Liver (tissue), 9 donors: Measurements from ENCODE around the gene KCNN3. TPM values are rescaled to one million over a fixed set of nuclear protein-coding genes. Genes with fewer than 3 reads are reported as not detected.
A peak's percentile ranks its signal among the peaks of the same experiment; 100 is the strongest.

ENCODE experiments used
- DNase-seq: peaks from one replicate; pipeline ENCODE4 v3.0.0-alpha.2; 2017; ENCODE audit warnings: low spot score
- H3K27ac ChIP-seq, 2 donors: one replicate each; pipeline ENCODE4 v1.7.0; 2013; ENCODE audit warnings: inconsistent platforms in 2 of 2, low read length in 2 of 2, control low read depth in 1 of 2, low read depth in 1 of 2, mild to moderate bottlenecking in 1 of 2
- H3K27me3 ChIP-seq, 4 donors: one replicate each; pipeline versions ENCODE4 v1.6.1 to v1.7.0; 2013; ENCODE audit warnings: low read length in 3 of 4, inconsistent platforms in 1 of 4, mild to moderate bottlenecking in 1 of 4, moderate library complexity in 1 of 4; ENCODE audit not compliant: control insufficient read depth in 4 of 4, insufficient read depth in 4 of 4
- H3K36me3 ChIP-seq, 4 donors: one replicate each; pipeline versions ENCODE4 v1.6.1 to v1.7.0; 2013; ENCODE audit warnings: low read length in 3 of 4, mild to moderate bottlenecking in 3 of 4, low read depth in 1 of 4, moderate library complexity in 1 of 4; ENCODE audit not compliant: control insufficient read depth in 4 of 4, insufficient read depth in 3 of 4
- H3K4me1 ChIP-seq, 4 donors: one replicate each; pipeline versions ENCODE4 v1.6.1 to v1.7.0; 2013; ENCODE audit warnings: low read length in 3 of 4, mild to moderate bottlenecking in 3 of 4, moderate library complexity in 1 of 4; ENCODE audit not compliant: control insufficient read depth in 4 of 4, insufficient read depth in 4 of 4
- H3K4me3 ChIP-seq, 3 donors: one replicate each; pipeline versions ENCODE4 v1.6.1 to v1.7.0; 2013; ENCODE audit warnings: low read length in 3 of 3, control low read depth in 1 of 3, low read depth in 1 of 3, mild to moderate bottlenecking in 1 of 3
- H3K9ac ChIP-seq, 2 donors: one replicate each; pipeline ENCODE4 v1.7.0; 2013; ENCODE audit warnings: low read length in 2 of 2, mild to moderate bottlenecking in 2 of 2, moderate library complexity in 2 of 2, control low read depth in 1 of 2, low read depth in 1 of 2
- H3K9me3 ChIP-seq, 4 donors: one replicate each; pipeline versions ENCODE4 v1.6.1 to v1.7.0; 2013; ENCODE audit warnings: low read length in 3 of 4; ENCODE audit not compliant: control insufficient read depth in 4 of 4
- EGR1 ChIP-seq, 2 donors: IDR thresholded peaks; 2 replicates each; pipeline ENCODE4 v1.6.1; 2016 to 2018; ENCODE audit warnings: antibody characterized with exemption in 2 of 2, low read depth in 2 of 2
- FOXA1 ChIP-seq: IDR thresholded peaks from 2 replicates; pipeline ENCODE4 v1.6.1; 2016; ENCODE audit warnings: antibody characterized with exemption
- FOXA2 ChIP-seq: IDR thresholded peaks from 2 replicates; pipeline ENCODE4 v1.6.1; 2016; ENCODE audit warnings: antibody characterized with exemption
- GABPA ChIP-seq, 2 donors: IDR thresholded peaks in 1 of 2; conservative IDR thresholded peaks in 1 of 2; 2 replicates each; pipeline ENCODE4 v1.6.1; 2016; ENCODE audit warnings: antibody characterized with exemption in 2 of 2, mild to moderate bottlenecking in 1 of 2, moderate library complexity in 1 of 2
- HNF4A ChIP-seq, 2 donors: conservative IDR thresholded peaks; 2 replicates each; pipeline ENCODE4 v1.6.1; 2016; ENCODE audit warnings: antibody characterized with exemption in 2 of 2, mild to moderate bottlenecking in 2 of 2
- HNF4G ChIP-seq: IDR thresholded peaks from 2 replicates; pipeline ENCODE4 v1.6.1; 2016; ENCODE audit warnings: antibody characterized with exemption
- JUND ChIP-seq, 2 donors: IDR thresholded peaks; 2 replicates each; pipeline ENCODE4 v1.6.1; 2016; ENCODE audit warnings: antibody characterized with exemption in 2 of 2
- NR2F2 ChIP-seq: IDR thresholded peaks from 2 replicates; pipeline ENCODE4 v1.6.1; 2016; ENCODE audit warnings: antibody characterized with exemption
- RAD21 ChIP-seq, 2 donors: IDR thresholded peaks; 2 replicates each; pipeline ENCODE4 v1.6.1; 2016; ENCODE audit warnings: antibody characterized with exemption in 2 of 2, mild to moderate bottlenecking in 2 of 2
- RXRA ChIP-seq, 2 donors: IDR thresholded peaks; 2 replicates each; pipeline ENCODE4 v1.6.1; 2017 to 2018; ENCODE audit warnings: antibody characterized with exemption in 2 of 2, mild to moderate bottlenecking in 1 of 2
- TAF1 ChIP-seq: conservative IDR thresholded peaks from 2 replicates; pipeline ENCODE4 v1.6.1; 2016; ENCODE audit warnings: antibody characterized with exemption, mild to moderate bottlenecking
- YY1 ChIP-seq: IDR thresholded peaks from 2 replicates; pipeline ENCODE4 v1.6.1; 2016; ENCODE audit warnings: antibody characterized with exemption, mild to moderate bottlenecking
- WGBS: extraction: QIAGEN DNeasy Blood & Tissue Kit; methylation state at CpG from one replicate; pipeline ENCODE4 v1.1.7; 2013; 5-methylcytosine and 5-hydroxymethylcytosine counted together
- polyA plus RNA-seq, 2 donors: library from polyadenylated mRNA; stranded (reverse) in 1 of 2; unstranded in 1 of 2; fragments of 200-250 nt in 1 of 2; fragments of >200 nt in 1 of 2; fragmentation: Nextera tagmentation in 1 of 2; extraction: Ambion mirVana in 1 of 2; gene quantifications; one replicate each; pipeline versions ENCODE4 v1.2.1 to v1.2.3, GENCODE V29; 2013 to 2015
- total RNA-seq, 2 donors: library from RNA; depleted of rRNA; stranded (reverse); fragments of >200 nt; gene quantifications; one replicate each; pipeline ENCODE4 v1.2.3, GENCODE V29; 2014
- TF ChIP-seq, protein P1 (sequence below): IDR thresholded peaks from 2 replicates; pipeline ENCODE4 v1.6.1; 2016; ENCODE audit warnings: antibody characterized with exemption
- TF ChIP-seq, protein P2 (sequence below): IDR thresholded peaks from 2 replicates; pipeline ENCODE4 v1.6.1; 2016; ENCODE audit warnings: antibody characterized with exemption, mild to moderate bottlenecking
- TF ChIP-seq, protein P3 (sequence below): fragments of 150-350 bp; IDR thresholded peaks from 2 replicates; pipeline ENCODE4 v1.5.1; 2017; ENCODE audit warnings: improper control_type of control experiment, low read depth, low read length; ENCODE audit not compliant: missing input control
- TF ChIP-seq, protein P4 (sequence below): IDR thresholded peaks from 2 replicates; pipeline ENCODE4 v1.6.1; 2016; ENCODE audit warnings: antibody characterized with exemption
- TF ChIP-seq, protein P5 (sequence below): IDR thresholded peaks from 2 replicates; pipeline ENCODE4 v1.6.1; 2016; ENCODE audit warnings: antibody characterized with exemption
- donor health status: healthy.
- donor health status: healthy.
- donor health status: healthy.
- donor health status: healthy.
- donor health status: healthy.

KCNN3 gene
- total and polyA plus RNA-seq, 4 donors: 0.09 to 0.68 (median 0.15) TPM

DNA sequence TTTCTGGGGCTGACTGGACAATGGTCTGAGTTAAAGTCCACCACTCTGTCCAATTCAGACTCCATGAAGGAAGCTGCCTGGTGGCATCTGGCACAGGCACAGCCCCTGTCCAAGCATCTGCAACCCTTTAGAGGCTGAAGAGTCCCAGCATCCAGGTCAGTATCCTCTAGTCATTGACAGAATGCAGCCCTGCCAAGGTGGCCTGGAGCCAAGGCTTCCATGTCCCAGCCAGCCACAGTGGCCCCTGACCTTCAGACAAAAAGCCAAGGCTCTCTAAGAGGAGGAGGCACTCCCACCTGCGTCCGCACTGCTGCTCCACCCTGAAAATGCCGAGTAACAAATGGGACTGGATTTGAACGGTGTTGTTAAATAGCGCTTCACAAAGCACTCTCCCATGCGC, 49.4 kb downstream of the KCNN3 start (continued):
- TF ChIP-seq EGR1 (IDR thresholded peaks at IDR 0.05; ENCODE audit: low read depth in 2 of 2) (no peak), RAD21 (IDR thresholded peaks at IDR 0.05) (no peak), TAF1 (no peak), FOXA1 (no peak)

DNA sequence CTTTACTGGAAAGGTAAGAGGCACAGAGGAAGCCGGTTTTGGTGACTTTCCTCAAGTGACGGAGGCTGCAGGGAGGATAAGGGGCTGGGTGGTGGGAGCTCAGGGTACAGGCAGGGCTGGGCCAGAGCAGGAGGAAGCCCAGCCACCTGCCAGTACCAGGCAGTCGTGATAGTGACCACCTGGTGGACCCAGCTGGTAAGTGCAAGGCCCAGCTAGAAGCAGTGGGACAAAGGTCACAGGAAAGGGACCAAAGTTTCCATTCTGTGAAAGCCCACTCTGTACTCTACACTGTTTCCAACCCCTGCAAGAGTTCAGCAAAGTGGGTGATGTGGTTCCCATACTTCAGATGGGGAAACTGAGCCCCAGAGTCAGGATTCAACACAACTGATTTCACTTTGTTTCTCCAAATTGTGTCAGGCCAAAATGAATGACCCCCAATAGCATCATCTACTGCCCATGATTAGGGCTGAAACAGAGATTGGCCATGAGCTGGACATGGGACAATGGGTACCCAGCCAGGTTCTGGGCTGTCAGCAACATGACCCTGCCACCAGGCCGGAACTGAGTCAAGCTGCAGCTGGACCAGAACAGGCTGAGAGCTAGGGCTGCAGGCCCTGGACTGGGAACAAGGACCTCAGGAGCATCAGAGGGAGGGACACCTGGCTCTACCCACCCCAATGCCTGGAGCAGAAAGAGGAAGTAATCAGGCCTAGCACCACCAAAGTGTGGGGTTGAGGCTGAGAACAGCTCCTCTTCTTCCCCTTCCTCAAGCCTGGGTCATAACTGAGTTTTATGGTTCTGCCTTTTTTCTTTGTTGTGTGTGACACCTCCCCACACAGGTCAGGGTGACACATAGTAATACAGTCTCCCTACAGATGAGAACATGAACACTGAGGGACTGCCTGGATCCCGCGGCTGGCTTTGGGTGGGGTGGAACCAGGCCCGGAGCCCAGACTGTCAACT, 50.2 kb downstream of the KCNN3 start:
- no peaks in the 10 kb centered on the region for H3K36me3 ChIP-seq
- TF ChIP-seq TAF1: no peak
- TF ChIP-seq, protein P1, sequence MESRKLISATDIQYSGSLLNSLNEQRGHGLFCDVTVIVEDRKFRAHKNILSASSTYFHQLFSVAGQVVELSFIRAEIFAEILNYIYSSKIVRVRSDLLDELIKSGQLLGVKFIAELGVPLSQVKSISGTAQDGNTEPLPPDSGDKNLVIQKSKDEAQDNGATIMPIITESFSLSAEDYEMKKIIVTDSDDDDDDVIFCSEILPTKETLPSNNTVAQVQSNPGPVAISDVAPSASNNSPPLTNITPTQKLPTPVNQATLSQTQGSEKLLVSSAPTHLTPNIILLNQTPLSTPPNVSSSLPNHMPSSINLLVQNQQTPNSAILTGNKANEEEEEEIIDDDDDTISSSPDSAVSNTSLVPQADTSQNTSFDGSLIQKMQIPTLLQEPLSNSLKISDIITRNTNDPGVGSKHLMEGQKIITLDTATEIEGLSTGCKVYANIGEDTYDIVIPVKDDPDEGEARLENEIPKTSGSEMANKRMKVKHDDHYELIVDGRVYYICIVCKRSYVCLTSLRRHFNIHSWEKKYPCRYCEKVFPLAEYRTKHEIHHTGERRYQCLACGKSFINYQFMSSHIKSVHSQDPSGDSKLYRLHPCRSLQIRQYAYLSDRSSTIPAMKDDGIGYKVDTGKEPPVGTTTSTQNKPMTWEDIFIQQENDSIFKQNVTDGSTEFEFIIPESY: no peak
- no peak for TF ChIP-seq YY1
- TF ChIP-seq NR2F2: no peak
- TF ChIP-seq GABPA (IDR thresholded peaks at IDR 0.05 in 1 of 2, conservative IDR thresholded peaks at IDR 0.05 in 1 of 2): no peak
- no peak for TF ChIP-seq EGR1 (IDR thresholded peaks at IDR 0.05; ENCODE audit: low read depth in 2 of 2)
- peak; percentile 14 to 53 for TF ChIP-seq RXRA (IDR thresholded peaks at IDR 0.05)
- peak in 1 of 2 donors; percentile 10 for TF ChIP-seq HNF4A (conservative IDR thresholded peaks at IDR 0.05)
- TF ChIP-seq, protein P2, sequence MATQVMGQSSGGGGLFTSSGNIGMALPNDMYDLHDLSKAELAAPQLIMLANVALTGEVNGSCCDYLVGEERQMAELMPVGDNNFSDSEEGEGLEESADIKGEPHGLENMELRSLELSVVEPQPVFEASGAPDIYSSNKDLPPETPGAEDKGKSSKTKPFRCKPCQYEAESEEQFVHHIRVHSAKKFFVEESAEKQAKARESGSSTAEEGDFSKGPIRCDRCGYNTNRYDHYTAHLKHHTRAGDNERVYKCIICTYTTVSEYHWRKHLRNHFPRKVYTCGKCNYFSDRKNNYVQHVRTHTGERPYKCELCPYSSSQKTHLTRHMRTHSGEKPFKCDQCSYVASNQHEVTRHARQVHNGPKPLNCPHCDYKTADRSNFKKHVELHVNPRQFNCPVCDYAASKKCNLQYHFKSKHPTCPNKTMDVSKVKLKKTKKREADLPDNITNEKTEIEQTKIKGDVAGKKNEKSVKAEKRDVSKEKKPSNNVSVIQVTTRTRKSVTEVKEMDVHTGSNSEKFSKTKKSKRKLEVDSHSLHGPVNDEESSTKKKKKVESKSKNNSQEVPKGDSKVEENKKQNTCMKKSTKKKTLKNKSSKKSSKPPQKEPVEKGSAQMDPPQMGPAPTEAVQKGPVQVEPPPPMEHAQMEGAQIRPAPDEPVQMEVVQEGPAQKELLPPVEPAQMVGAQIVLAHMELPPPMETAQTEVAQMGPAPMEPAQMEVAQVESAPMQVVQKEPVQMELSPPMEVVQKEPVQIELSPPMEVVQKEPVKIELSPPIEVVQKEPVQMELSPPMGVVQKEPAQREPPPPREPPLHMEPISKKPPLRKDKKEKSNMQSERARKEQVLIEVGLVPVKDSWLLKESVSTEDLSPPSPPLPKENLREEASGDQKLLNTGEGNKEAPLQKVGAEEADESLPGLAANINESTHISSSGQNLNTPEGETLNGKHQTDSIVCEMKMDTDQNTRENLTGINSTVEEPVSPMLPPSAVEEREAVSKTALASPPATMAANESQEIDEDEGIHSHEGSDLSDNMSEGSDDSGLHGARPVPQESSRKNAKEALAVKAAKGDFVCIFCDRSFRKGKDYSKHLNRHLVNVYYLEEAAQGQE: no peak
- TF ChIP-seq, protein P3, sequence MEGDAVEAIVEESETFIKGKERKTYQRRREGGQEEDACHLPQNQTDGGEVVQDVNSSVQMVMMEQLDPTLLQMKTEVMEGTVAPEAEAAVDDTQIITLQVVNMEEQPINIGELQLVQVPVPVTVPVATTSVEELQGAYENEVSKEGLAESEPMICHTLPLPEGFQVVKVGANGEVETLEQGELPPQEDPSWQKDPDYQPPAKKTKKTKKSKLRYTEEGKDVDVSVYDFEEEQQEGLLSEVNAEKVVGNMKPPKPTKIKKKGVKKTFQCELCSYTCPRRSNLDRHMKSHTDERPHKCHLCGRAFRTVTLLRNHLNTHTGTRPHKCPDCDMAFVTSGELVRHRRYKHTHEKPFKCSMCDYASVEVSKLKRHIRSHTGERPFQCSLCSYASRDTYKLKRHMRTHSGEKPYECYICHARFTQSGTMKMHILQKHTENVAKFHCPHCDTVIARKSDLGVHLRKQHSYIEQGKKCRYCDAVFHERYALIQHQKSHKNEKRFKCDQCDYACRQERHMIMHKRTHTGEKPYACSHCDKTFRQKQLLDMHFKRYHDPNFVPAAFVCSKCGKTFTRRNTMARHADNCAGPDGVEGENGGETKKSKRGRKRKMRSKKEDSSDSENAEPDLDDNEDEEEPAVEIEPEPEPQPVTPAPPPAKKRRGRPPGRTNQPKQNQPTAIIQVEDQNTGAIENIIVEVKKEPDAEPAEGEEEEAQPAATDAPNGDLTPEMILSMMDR: peak; percentile 45
- TF ChIP-seq JUND (IDR thresholded peaks at IDR 0.05): no peak
- TF ChIP-seq, protein P4, sequence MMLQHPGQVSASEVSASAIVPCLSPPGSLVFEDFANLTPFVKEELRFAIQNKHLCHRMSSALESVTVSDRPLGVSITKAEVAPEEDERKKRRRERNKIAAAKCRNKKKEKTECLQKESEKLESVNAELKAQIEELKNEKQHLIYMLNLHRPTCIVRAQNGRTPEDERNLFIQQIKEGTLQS: no peak
- TF ChIP-seq FOXA1: no peak
- TF ChIP-seq HNF4G: no peak
- no peak for TF ChIP-seq FOXA2
- TF ChIP-seq, protein P5, sequence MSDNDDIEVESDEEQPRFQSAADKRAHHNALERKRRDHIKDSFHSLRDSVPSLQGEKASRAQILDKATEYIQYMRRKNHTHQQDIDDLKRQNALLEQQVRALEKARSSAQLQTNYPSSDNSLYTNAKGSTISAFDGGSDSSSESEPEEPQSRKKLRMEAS: no peak
- TF ChIP-seq RAD21 (IDR thresholded peaks at IDR 0.05): peak; percentile 45 to 74
- H3K9me3 ChIP-seq: no peaks in the 10 kb centered on the region
- no peak overlapping the region for H3K4me3 ChIP-seq
- H3K27ac ChIP-seq: no peak overlapping the region
- H3K9ac ChIP-seq: no peak overlapping the region
- H3K27me3 ChIP-seq: no peaks in the 10 kb centered on the region
- WGBS: 79% methylated on average over 7 of the region's 7 CpGs
- DNase-seq: no peak
- H3K4me1 ChIP-seq: no peaks in the 10 kb centered on the region
